ENCODE data around the gene CUL7. TPM values are rescaled to one million over a fixed set of nuclear protein-coding genes. Genes with fewer than 3 reads are reported as not detected.
A peak's percentile ranks its signal among the peaks of the same experiment; 100 is the strongest.

The CUL7 gene
- total and polyA plus RNA-seq, 9 of the 15 experiments (the other 6 are each of a cell fraction or from before 2014, with no cell fraction given) = 0.44 to 20.1 (median 8.6) TPM

DNA sequence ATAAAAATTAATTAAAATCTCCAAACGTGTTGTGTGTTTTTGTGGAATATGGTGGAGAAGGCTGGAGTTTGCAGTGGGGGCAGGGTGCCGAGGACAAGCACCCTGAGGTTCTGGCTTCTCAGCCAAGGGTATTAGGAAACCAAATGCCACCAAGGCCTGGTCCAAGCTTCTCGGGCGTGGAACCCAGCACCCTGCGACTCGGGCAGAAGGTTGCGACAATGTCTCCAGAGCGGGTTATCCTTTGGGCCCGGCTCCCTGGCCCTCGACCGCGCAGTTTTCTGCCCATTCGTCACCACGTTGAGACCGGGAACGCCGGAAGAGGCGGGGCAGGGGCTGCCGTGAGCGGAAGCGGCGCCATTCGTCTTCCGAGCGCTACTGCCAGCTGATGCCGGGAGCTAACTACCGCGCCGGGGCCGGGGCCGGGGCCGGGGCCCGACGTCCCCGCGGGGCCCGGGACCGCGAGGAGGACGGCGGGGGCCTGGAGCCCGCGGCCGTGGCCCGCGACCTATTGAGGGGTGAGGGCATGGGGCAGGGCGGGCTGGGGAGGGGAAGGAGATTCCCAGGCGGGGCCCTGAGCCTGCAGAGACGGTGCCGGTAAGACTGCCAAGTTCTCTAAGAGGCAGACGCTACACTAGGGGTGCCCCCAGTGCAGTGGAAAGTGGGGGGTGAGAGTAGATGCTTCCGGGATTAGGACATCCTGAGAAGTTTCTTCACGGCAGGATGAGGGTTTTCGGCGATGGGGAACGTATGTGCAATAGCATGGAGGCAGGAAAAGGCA lies 32.2 kb downstream of the CUL7 start, which contains the start of gene RRP36 (continued):
- TF ChIP-seq NFE2L1 (tag; IDR thresholded peaks at IDR 0.05; ENCODE audit: borderline replicate concordance, low read depth) (no peak), DIDO1 (tag; IDR thresholded peaks at IDR 0.05; ENCODE audit: low read depth) (peak; percentile 59; the same call in 1 of the 2 replicates), HNRNPK (IDR thresholded peaks at IDR 0.05; ENCODE audit: low read depth, low read length, poor library complexity, severe bottlenecking) (no peak), ZNF263 (CRISPR knock-in tag; IDR thresholded peaks at IDR 0.05; ENCODE audit: borderline replicate concordance) (peak; percentile 33; the same call in 1 of the 2 replicates), ERF (CRISPR knock-in tag; IDR thresholded peaks at IDR 0.05) (0 out of 2 replicates have a peak, but pooled peaks have one; percentile 62), CC2D1A (IDR thresholded peaks at IDR 0.05) (peak; percentile 44; the same call in 1 of the 2 replicates), XRCC3 (IDR thresholded peaks at IDR 0.05) (no peak), ATF1 (CRISPR knock-in tag; IDR thresholded peaks at IDR 0.05) (no peak), ATF1 (tag; IDR thresholded peaks at IDR 0.05) (peak; percentile 79), ZNF695 (CRISPR knock-in tag; IDR thresholded peaks at IDR 0.05) (no peak), SAP30 (IDR thresholded peaks at IDR 0.05; ENCODE audit: borderline replicate concordance, insufficient read depth, low read depth, low read length, poor library complexity, severe bottlenecking) (peak; percentile 82), TARDBP (IDR thresholded peaks at IDR 0.05) (no peak), ZNF274 (IDR thresholded peaks at IDR 0.05; ENCODE audit: borderline replicate concordance, low read depth, low read length) (no peak), ARNT (IDR thresholded peaks at IDR 0.05) (0 out of 4 replicates have a peak, but pooled peaks have one; percentile 26 to 38), TOE1 (IDR thresholded peaks at IDR 0.05; ENCODE audit: borderline replicate concordance) (0 out of 2 replicates have a peak, but pooled peaks have one; percentile 34), TOE1 (CRISPR knock-in tag; IDR thresholded peaks at IDR 0.05; ENCODE audit: borderline replicate concordance, low read depth) (no peak), ZBTB11 (CRISPR knock-in tag; IDR thresholded peaks at IDR 0.05) (peak in 1 of 3 experiments; percentile 75; a peak in 2 of 6 replicates)
